HG03097 (cell line): Measurements from ENCODE around the gene EPC1.
A peak's percentile ranks its signal among the peaks of the same experiment; 100 is the strongest.
"Not testable (repeated sequence)": the region's sequence is repeated elsewhere in the genome, so short reads cannot be mapped to it uniquely, and the experiment has no call there.

Experiments used
- ATAC-seq: cut with Tn5 transposase; IDR thresholded peaks from one replicate; pipeline ENCODE4 v1.9.1; 2021; ENCODE audit not compliant: unreplicated experiment, low FRiP score

Gene EPC1

DNA sequence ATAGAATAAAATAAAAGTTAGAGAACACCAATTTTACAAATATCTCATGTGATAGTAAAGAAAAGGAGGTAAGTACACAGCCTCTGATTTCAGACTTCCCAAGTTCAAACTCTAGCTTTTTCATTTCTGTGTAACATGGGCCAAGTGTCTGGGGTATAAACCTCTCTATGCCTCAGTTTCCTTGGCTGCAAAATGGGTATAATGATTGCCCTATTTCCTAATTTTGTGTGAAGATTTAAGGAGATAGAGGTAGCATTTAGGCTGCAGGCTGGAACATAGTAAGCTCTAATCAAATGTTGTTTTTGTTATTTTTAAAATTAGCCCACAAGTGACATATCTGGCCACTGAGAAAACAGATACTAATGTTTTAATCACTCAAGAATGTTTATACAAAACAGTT lies 26.1 kb upstream of the EPC1 start:
- ATAC-seq: no peak

DNA sequence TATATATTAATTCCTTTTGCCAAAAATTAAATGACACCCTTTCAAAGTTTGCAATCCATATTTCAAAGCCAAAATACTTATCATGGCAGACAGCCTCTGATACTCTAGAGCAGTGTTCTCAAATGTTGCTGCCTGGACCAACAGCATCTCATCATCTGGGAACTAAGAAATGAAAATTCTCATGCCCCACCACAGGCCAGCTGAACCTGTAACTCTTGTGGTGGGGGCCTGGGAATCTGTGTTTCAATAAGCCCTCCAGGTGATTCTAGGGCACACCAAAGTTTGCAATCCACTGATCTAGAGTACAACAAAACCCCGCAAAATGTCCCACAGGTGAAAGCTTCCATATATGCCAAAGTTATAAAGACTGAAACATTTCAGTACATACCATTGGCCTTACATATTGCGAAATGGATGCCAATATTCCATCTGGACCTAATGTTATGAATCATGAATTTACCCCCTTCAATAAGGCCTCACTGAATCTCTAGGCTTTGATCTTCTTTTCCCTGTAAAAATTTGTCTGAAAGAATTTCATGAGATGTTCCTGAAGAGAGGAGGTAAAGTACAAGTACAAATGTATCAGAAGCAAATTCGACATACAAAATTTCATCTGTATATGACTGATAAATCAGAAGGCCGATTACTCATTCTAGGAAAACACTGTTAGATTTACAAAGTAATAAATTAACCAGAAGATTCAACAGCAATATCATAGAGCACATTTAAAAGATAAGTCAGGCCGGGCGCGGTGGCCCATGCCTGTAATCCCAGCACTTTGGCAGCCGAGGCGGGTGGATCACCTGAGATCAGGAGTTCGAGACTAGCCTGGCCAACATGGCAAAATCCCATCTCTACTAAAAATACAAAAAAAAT lies 25.3 kb upstream of the EPC1 start:
- ATAC-seq: no peak

DNA sequence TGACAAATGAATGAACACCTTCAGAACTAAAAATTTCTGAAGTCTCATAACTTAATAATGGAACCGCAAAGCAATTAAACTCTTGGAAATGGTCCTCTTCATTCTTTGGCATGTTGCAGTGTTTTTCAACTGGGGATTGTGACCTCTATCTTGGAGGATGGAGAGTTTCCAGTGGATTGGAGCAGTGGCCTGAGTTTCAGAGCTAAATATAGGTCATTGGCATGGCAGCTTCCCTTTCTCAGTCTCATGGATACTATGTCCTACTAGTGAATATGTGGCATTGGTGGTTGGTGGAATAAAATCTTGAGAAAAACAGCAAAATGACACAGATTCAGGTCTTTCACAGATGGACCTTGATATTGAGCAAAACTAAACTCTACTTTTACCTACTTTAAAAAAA lies 24.1 kb upstream of the EPC1 start:
- ATAC-seq: no peak

DNA sequence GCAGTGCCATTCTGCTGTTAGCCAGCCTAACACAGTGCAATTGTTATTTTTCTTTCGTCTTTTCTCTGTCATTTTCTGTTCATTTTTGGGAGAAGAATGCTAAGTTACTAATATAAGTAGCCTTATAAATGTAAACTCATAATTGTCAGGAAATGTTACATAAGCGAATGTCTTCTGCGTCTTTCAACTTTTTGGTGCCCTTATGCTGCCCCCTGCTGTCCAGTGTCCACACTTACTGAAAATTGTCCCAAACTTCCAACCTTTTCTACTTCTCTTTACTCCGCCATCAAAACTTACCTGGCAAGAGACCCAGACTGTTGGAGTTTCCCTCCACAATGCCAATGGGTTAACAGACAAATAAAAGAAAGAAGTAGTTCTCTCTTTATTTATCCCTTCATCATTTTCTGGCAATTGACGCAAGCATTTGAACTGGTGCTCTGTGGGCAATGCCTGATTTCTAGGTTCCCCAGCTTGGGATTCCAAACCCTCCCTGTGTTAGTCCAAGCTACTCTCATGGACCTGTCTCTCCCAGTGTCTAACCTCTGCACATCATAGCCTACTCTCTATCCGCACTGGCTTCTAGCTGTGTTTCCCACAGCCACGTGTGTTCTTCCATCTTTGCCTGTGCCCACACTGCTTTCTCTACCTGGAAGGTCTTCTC lies 21.0 kb upstream of the EPC1 start:
- ATAC-seq: peak; percentile 46

DNA sequence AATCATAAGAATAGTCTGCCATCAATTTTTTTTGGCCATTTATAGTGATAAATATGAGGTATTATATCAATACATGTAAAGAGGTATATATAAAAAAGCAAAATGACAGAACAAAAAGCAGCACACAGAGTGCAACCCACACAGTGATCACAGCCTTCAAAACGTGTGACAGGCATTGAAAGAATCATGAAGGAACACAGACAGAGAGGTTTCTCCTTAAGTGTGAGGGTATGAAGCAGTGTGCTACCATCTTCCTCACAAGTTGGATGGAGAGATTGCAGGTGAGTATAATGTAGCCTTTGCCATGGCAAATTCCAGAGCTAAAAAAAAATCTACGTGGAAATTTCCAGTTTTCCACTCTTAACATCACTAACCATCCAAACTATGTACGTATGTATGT lies 19.6 kb upstream of the EPC1 start:
- no peak for ATAC-seq

DNA sequence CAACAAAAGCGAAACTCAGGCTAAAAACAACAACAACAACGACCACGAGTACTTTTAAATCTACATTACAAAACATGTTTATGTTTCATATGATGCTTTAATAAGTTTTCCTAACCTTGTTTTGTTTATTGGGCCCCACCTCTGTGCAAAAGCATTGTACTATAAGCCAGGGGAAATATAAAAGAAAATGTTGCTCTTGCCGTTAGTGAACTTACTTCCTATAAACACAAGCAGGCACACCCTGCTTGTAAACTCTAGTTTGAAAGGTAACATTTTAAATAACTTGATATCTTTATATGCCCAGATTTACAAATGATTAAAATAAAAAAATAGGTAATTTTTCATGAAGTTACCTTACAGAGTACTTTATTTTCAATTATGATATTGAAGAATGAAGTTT lies 19.2 kb upstream of the EPC1 start:
- ATAC-seq: no peak

DNA sequence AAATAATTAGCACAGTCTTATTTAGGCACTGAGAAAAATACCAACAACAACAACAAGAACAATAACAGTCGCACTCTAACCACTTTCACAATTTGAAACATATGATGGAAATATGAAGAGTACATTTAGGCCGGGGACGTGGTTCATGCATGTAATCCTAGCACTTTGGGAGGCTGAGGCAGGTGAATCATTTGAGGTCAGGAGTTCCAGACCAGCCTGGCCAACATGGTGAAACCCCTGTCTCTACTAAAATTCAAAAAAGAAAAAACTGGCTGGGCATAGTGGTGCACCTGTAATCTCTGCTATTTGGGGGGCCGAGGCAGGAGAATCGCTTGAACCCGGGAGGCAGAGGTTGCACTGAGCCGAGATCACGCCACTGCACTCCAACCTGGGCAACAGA lies 18.4 kb upstream of the EPC1 start:
- not testable (repeated sequence) for ATAC-seq

DNA sequence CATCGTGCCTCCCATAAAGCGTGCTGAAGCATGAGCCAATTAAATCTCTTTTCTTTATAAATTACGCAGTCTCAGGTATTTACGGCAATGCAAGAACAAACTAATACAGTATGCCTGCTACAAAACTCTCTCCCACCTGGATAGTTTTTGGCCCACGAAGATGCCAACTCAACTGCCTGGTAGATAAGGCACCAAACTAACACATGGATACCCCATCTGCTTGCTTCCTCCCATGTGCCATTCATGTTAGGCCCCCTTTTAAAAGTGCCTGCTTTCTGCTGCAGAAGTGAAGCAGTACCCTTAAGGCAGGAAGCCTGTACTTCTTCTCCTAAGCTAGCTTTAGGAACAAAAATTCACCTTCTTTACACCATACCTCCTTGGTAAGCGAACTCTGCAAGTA lies 15.6 kb upstream of the EPC1 start:
- ATAC-seq: no peak

DNA sequence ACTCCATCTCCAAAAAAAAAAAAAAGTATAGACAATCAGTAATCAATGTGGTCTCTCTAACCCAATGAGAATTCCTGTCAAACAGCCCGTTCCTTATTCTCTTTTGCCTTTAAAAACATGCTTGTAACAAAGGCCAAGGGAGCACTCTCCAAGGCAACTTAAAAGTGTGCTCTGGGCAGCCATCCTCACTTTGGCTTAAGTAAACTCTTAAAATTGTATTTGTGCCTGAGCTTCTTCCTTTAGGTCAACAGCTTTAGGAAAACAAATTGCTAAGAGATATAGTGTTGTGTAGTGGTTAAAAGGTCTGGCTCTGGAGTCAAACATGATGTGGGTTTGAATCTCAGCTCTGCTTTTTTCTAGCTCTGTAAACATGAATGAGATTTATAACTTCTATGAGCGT lies 13.9 kb upstream of the EPC1 start:
- ATAC-seq: no peak

DNA sequence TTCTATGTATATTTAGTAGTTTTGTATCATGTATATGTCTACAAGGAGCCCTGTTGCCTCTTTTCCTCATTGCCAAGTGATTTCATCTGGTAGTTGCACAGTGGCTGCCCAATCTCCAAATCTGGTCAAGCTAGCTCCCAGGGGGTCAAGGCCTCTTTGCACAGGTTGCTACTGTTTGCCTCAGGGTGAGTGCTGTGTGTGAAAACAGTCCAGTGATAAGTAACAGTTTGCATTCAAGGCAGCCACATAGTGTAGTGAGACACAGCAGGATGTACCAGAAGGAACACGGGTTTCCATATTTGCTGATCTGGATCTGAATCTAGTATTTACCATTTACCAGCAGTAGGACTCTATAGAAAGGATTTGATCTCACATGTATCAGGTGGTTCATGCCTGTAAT lies 13.3 kb upstream of the EPC1 start:
- no peak for ATAC-seq

DNA sequence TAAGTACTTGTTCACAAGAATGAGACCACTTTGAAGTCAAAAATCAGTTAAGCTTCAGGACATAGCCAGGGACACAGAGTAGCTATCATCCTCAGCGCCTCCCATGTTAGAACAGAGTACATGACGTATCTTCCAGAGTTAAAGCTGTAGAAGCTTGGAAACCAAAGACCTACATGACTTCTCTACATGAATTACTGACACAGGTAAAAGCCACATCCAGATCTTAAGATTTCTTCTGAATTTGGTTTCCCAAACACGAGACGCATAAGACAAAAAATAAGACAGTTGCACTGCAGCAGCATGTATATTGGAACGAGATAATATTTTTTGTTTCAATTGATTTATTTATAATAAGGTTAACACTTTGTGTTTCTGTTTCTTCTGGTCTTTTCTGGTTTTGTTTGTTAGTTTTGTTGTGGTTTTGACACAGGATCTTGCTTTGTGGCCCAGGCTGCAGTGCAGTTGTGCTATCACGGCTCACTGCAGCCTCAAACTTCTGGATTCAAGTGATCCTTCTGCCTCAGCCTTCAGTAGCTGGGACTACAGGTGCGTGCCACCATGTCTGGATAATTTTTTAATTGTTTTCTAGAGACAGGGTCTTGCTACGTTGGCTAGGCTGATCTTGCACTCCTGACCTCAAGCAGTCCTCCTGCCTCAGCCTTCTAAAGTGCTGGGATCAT lies 10.2 kb upstream of the EPC1 start:
- ATAC-seq: no peak

DNA sequence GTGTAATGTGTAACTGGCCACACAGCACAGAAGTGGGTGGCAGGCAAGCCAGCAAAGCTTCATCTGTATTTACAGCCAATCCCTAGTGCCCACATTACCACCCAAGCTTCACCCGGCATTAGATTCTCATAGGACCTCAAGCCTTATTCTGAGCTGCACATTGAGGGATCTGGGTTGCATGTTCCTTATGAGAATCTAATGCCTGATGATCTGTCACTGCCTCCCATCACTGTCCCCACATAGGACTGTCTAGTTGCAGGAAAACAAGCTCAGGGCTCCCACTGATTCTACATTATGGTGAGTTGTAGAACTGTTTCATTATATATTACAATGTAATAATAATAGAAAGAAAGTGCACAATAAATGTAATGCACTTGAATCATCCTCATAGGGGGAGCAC lies 7.7 kb upstream of the EPC1 start:
- ATAC-seq: not testable (repeated sequence)

DNA sequence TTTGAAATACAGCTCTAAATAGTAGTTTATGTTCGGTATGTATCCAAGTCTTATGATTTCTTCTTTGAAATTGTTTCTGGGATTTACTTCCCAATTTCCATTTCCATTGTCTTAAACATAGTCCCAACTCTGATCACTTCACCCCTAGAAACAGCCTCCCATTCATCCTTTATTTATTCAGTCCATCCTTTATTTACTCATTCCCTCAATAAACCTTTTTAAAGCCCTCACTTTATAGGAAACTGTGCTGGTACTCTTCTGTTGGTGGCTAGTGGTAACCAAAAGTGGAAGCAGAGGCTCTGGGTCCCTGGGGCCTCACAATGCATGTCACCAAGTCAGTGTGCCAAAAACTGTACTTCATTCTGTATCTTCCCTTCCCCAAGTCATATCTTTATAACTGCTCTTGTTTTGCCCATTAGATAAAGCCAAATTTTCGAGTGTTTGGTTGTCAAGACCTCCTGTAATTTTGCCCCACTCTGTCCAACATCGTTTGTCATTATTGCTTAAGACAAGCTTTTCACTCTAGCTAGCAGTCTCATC lies 3.9 kb upstream of the EPC1 start:
- ATAC-seq: no peak

DNA sequence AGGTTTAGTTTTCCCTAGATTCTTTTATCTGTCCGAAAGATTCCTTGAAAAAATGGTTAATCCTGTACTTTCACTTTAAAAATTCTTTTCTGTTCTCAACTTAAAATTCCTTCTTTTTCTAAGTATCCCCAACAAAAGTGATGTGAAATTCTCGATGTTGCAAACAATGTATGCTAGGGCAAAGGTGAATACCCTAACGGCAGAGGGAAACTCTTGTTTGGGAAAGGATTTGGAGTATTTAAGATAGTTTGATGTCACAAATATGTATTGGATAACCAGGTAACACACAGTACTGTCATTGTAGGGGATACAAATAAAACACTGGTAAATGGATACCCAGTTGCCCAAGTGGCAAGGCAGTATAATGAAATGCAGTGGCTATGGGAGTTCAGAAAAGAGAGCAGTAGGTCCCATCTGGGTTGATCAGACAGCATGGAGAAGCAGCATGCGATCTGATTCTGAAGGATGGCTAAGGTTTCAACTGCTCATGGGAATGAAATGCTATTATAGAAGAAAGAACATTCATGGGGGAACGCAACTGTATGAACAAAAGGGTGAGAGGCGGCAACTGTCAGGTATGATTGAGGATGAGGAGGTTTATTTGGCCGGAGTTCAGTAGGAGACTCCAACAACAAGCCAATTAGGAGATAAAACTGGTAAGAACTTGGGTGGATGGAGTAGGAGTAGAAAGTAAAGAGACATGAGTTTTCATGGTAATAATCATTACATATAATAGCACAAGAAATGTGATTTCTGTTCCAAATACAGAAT lies 3.2 kb upstream of the EPC1 start:
- ATAC-seq: no peak

DNA sequence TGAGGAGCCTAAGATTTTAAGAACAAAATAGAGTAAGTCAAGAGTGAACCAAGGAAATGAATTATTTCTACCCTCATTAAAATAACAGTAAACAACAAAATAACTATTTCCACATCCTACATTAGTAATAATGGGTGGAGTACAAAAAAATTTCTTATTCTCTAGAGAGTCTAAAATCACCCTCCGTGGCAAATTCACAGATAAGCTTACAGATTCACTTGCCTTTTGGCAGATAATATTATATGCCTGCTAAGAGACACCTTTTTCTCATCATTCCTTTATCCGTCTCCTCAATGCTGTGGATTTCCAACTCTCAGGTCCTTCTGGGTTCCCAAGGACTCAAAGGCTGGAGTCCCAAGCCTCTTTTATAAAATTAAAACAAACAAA lies 2.2 kb upstream of the EPC1 start:
- ATAC-seq: no peak

DNA sequence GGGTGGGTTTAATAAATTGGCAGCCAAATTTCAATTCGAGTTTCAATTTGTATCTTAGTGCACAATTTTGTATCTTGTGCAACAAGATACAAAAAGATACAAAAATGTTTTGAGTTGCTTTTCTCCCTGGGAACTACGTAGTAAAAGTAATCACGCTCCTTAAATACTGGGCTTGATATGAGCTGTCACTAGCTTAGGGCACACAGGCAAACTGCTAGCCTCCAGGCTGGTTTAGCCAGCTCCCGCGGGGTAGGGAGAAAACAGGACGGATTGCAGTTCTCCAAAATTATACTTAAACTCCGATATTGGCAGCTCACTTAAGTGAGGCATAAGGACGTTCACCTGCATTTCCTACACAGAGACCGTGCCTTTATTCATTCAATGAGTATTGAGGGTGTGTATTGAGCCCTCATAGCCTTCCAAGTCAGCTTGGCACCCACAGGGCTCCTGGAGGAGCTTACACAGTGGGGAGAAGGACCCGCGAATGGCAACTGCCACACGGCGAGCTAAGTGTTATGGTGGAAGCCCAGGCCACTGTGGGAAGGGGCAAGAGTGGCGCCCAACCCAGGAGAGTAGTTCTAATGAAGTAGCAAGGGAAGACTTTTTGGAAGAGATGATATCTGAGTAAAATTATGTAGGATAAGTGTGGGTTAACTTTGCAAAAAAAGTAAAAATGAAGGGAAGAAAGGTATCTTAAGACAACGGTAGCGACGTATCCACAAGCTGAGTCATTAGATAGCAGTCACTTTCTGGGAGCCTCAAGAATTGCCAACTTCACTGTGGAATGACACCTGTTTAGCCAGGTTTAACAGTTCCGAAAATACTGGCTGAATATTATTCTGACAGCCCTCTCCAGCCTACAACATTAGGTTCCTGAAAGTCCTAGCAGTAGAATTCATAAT lies 1.6 kb upstream of the EPC1 start:
- ATAC-seq: no peak

DNA sequence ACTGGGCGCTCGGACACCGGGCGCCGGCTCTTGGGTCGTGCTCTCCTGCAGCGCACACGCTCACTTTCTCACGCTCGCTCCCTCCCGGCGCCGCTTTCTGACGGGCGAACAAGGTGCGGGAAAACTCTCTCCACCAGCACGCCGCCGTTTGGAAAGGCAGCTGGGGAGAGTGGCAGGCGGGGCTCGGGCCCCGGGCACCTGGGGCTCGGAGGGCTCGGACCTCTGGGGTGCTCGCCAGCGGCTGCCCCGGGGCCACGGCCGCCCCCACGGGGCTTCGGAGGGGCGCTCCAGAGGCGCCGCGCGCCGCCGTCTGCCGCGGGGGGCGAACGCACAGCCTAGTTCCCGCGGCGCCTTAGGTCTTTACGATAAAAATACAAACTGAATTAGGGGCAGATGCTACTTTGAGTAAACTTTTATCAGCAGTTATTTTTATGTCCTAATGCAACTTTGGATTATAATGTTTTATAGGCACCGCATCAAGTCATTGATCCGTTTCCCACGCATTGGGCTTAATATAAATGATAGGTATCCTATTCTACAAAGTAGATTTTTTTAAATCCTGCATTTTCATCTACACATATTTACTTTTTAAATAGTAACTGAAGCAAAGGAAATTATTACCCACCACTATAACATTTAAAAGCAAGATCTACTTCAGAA lies 535 bp upstream of the EPC1 start:
- ATAC-seq: peak; percentile 27

DNA sequence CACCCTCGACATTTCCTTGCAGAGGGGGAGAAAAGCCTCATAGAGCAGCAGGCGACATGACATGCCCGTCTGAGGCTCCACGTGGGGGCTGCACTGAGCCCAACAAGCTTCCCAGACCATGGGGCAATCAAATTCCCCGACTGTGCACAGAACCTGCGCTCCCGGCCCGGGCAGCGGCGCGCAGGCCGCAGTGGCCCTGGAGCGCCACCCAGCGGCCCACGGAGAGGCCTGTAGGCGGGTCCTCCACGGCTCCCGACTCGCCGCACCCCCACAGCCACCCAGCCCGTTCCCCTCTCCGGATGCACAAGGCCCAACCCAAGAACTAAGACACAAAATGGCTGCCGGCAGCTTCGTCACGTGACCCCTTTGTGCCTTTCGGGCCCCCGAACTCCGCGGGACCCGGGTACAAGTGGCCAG lies 816 bp downstream of the EPC1 start:
- peak; percentile 82 for ATAC-seq

DNA sequence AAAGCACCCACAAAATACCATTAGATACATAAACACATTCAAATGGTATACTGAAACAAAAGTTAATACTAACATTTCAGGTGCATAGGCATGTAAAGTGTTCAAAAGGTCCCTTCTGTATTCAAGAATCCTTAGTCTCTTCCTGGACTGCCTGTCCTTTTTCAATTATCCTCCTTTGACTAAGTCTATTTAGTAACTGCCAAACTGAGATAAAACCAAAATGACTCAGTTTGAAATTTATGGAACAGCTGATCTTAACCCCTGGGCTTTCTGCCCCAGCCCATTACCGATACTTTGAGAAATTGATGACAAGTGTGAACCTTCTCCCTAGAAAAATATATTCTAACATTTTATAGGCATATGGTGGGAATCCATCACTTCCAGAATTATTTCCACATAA lies 5.4 kb downstream of the EPC1 start:
- no peak for ATAC-seq
